KMS-11 (cell line): ENCODE data around the gene CRYBG3.

Source experiments
- H2AFZ ChIP-seq: fragments of 200-600 bp; sonication (generic); 2 replicates; pipeline ENCODE4 v1.6.1; 2016; ENCODE audit warnings: antibody characterized with exemption, mixed run types, low read depth
- H3K27ac ChIP-seq: fragments of 200-600 bp; sonication (generic); 2 replicates; pipeline ENCODE4 v1.6.1; 2016; ENCODE audit warnings: mild to moderate bottlenecking, mixed run types
- H3K27me3 ChIP-seq: fragments of 200-600 bp; sonication (generic); 2 replicates; pipeline ENCODE4 v1.6.1; 2017; ENCODE audit warnings: mild to moderate bottlenecking, low read depth, mixed run types, moderate library complexity; ENCODE audit not compliant: insufficient read depth
- H3K36me3 ChIP-seq: fragments of 200-600 bp; sonication (generic); 2 replicates; pipeline ENCODE4 v1.6.1; 2017; ENCODE audit warnings: mild to moderate bottlenecking, mixed run types; ENCODE audit not compliant: insufficient read depth
- H3K4me1 ChIP-seq: fragments of 200-600 bp; sonication (generic); 2 replicates; pipeline ENCODE4 v1.6.1; 2016; ENCODE audit warnings: mild to moderate bottlenecking, low read depth, mixed run types; ENCODE audit not compliant: poor library complexity, severe bottlenecking
- H3K4me2 ChIP-seq: fragments of 200-600 bp; sonication (generic); 2 replicates; pipeline ENCODE4 v1.7.0; 2016; ENCODE audit warnings: mild to moderate bottlenecking, mixed run types
- H3K4me3 ChIP-seq: fragments of 200-600 bp; sonication (generic); IDR thresholded peaks from 2 replicates; pipeline ENCODE4 v1.6.1; 2017; ENCODE audit warnings: low read depth, low read length, mixed read lengths; ENCODE audit not compliant: insufficient read depth
- H3K79me2 ChIP-seq: fragments of 200-600 bp; sonication (generic); 2 replicates; pipeline ENCODE4 v1.6.1; 2016; ENCODE audit warnings: low read depth, mixed run types; ENCODE audit not compliant: insufficient read depth
- H3K9ac ChIP-seq: fragments of 200-600 bp; sonication (generic); 2 replicates; pipeline ENCODE4 v1.6.1; 2016; ENCODE audit warnings: mild to moderate bottlenecking, mixed run types
- H4K20me1 ChIP-seq: fragments of 200-600 bp; sonication (generic); 2 replicates; pipeline ENCODE4 v1.6.1; 2016; ENCODE audit warnings: mild to moderate bottlenecking, mixed run types; ENCODE audit not compliant: insufficient read depth
- TF ChIP-seq, protein P1 (sequence below): fragments of 200-600 bp; sonication (generic); conservative IDR thresholded peaks from 2 replicates; pipeline ENCODE4 v1.6.1; 2017; ENCODE audit warnings: low read depth, mild to moderate bottlenecking, antibody characterized with exemption, low read length, moderate library complexity, mixed read lengths

CRYBG3 gene

DNA sequence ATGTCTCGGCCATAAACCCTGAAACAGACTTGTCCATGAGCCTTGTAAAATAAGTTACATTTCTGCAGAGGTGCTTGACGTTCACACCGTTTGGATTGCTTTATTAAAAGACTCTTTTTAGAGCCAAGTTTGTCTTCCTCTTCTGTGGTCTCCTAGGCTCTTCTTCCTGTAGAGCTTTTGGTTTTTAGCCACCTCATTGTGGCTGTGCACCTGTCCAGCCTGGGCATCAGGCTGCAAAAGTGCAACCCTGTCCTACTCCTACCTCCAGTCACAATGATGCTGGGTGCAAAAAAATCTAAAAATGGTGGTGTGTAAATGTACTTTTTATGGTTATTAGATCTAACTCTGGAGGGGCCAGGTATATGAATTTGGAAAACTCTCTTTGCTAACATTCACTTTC lies 153.2 kb downstream of the CRYBG3 start:
- Histone ChIP-seq H4K20me1 (no peaks in the 10 kb centered on the region), H2AFZ (no peak overlapping the region), H3K4me2 (peak overlapping the region; percentile 3), H3K36me3 (no peaks in the 10 kb centered on the region), H3K4me3 (no peak overlapping the region), H3K4me1 (peaks cover 35% of the 10 kb centered on the region), H3K79me2 (peaks cover 17% of the 10 kb centered on the region), H3K27me3 (no peaks in the 10 kb centered on the region), H3K9ac (no peak overlapping the region), H3K27ac (no peak overlapping the region)
- TF ChIP-seq, protein P1, sequence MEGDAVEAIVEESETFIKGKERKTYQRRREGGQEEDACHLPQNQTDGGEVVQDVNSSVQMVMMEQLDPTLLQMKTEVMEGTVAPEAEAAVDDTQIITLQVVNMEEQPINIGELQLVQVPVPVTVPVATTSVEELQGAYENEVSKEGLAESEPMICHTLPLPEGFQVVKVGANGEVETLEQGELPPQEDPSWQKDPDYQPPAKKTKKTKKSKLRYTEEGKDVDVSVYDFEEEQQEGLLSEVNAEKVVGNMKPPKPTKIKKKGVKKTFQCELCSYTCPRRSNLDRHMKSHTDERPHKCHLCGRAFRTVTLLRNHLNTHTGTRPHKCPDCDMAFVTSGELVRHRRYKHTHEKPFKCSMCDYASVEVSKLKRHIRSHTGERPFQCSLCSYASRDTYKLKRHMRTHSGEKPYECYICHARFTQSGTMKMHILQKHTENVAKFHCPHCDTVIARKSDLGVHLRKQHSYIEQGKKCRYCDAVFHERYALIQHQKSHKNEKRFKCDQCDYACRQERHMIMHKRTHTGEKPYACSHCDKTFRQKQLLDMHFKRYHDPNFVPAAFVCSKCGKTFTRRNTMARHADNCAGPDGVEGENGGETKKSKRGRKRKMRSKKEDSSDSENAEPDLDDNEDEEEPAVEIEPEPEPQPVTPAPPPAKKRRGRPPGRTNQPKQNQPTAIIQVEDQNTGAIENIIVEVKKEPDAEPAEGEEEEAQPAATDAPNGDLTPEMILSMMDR: no peak

DNA sequence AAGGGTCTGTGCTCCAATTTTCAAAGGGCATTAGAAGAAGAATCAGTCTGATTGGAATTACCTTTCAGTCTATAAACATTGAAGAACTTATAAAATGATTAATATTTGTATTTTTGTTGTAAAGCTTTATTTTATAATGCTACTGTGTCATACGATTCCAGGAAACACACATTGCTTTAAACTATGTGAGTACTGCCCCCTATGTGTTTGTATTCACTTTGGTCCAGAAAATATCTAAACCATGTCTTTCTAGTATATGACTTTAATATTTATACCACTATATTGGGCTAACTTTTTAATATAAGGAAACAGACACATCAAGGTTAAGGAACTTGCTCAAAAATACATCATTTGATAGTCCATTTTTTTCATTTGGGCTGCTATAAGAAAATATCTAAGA lies 153.7 kb downstream of the CRYBG3 start:
- TF ChIP-seq, protein P1: no peak
- no peak overlapping the region for H3K4me3 ChIP-seq
- H3K79me2 ChIP-seq: peaks cover 12% of the 10 kb centered on the region
- H3K27ac ChIP-seq: no peak overlapping the region
- H4K20me1 ChIP-seq: no peaks in the 10 kb centered on the region
- no peaks in the 10 kb centered on the region for H3K27me3 ChIP-seq
- H3K4me2 ChIP-seq: peak overlapping the region; percentile 3; the same call in 1 of the 2 replicates
- no peak overlapping the region for H2AFZ ChIP-seq
- H3K4me1 ChIP-seq: peaks cover 35% of the 10 kb centered on the region
- H3K36me3 ChIP-seq: no peaks in the 10 kb centered on the region
- no peak overlapping the region for H3K9ac ChIP-seq

DNA sequence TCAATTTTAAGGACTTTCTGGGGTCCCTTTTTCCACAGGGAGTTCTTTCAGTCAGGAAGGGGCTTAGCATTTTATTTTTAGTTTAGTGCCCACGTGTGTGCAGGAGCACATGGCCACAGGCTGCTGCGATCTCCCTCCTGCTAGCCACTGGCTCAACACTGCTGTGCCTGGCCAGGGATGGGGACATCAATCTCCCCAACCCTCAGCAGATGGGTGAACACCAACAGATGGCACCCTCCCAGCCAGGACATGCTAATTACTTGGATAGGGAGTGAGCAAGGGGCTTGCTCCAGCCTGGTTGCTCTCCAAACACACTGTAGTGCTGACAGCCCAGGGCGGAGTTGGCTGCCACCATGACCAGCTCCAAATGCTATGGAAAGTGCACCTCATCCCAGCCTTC lies 157.8 kb downstream of the CRYBG3 start:
- Histone ChIP-seq H4K20me1 (no peaks in the 10 kb centered on the region), H3K4me3 (no peak overlapping the region), H3K4me2 (no peak overlapping the region), H3K4me1 (peaks cover 41% of the 10 kb centered on the region), H3K79me2 (no peaks in the 10 kb centered on the region), H3K36me3 (no peaks in the 10 kb centered on the region), H3K27me3 (no peaks in the 10 kb centered on the region), H3K9ac (no peak overlapping the region), H2AFZ (no peak overlapping the region), H3K27ac (no peak overlapping the region)
- TF ChIP-seq, protein P1: no peak

DNA sequence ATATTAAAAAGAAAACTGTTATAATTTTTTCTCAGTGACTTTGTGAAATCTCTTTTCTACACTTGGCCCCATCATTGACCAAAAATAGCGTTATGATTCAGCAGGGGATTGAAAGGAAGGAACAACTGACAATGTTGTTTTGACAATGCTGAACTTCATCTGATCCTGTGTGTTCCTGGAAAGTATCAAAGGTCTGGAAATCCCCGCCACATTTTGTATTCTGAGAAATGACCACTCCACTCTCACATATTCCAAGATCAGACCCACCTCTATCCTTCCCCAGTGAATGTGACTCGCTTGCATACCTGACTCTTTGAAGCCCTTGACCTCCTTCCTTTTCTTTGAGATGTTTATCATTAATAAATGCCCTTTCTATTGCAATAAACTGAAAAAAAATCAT lies 160.1 kb downstream of the CRYBG3 start:
- Histone ChIP-seq H3K27ac (no peak overlapping the region), H2AFZ (peak overlapping the region; percentile 28; the same call in 1 of the 2 replicates), H3K27me3 (no peaks in the 10 kb centered on the region), H3K9ac (no peak overlapping the region), H3K4me2 (peak overlapping the region; percentile 51), H4K20me1 (no peaks in the 10 kb centered on the region), H3K36me3 (no peaks in the 10 kb centered on the region), H3K4me1 (peaks cover 30% of the 10 kb centered on the region), H3K79me2 (no peaks in the 10 kb centered on the region), H3K4me3 (no peak overlapping the region)
- TF ChIP-seq, protein P1: no peak
